Measurements from ENCODE around the gene IQCF6.

DNA sequence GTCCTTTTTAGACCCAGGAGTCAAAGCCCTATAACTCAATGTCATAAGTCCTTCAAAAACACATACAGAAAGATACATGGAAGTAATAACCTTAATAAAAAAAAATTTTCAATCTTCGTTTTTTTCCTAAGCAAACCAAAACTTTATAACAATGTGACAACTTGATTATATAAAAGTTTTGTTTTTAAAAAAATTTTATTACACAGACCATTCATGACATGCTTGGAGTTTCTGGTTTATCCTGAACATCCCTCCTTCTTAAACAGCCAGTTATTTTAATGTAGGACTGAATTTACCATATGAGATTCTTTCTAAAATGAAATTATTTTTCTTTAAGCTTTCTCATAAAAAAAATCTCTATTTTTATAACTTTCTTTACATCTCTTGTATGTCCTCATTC is 30.7 kb downstream of the IQCF6 start:
- TF ChIP-seq, protein P1, sequence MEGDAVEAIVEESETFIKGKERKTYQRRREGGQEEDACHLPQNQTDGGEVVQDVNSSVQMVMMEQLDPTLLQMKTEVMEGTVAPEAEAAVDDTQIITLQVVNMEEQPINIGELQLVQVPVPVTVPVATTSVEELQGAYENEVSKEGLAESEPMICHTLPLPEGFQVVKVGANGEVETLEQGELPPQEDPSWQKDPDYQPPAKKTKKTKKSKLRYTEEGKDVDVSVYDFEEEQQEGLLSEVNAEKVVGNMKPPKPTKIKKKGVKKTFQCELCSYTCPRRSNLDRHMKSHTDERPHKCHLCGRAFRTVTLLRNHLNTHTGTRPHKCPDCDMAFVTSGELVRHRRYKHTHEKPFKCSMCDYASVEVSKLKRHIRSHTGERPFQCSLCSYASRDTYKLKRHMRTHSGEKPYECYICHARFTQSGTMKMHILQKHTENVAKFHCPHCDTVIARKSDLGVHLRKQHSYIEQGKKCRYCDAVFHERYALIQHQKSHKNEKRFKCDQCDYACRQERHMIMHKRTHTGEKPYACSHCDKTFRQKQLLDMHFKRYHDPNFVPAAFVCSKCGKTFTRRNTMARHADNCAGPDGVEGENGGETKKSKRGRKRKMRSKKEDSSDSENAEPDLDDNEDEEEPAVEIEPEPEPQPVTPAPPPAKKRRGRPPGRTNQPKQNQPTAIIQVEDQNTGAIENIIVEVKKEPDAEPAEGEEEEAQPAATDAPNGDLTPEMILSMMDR (IDR thresholded peaks at IDR 0.05 in 4 of 5, conservative IDR thresholded peaks at IDR 0.05 in 1 of 5) = no peak
- no peak for TF ChIP-seq POLR2A (IDR thresholded peaks at IDR 0.05)

Measured in gastrocnemius medialis (tissue), 4 donors.